ENCODE data around the gene VCAM1. TPM values are rescaled to one million over a fixed set of nuclear protein-coding genes. Genes with fewer than 3 reads are reported as not detected.

Gene VCAM1
- total and polyA plus RNA-seq, 2 experiments from 2014 or later, result not detected

DNA sequence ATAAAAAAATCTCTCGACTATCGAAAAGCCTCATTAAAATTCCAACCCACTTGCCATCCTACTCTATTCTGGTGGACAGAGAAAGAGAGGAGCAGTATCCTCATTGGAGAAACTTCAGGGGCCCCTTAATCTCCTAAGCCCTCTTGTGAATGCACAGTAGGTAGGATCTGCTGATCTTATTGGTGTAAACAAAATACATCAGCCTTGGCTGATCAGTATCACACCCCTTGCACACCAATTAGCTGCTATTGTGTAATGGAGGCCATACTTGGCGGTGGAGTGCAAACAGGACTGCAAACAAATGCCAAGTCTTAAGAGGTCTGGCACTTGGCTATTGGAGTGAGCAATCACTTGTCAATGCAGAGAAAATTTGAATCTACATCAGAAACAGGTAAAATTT lies 15.7 kb downstream of the VCAM1 start:
- Mint-ChIP-seq H3K27me3 (ENCODE audit: insufficient read depth, low read depth, poor library complexity) (no peaks in the 10 kb centered on the region), H3K4me3 (no peak overlapping the region), H3K27ac (no peak overlapping the region), H3K4me1 (no peaks in the 10 kb centered on the region; the same call in 2 of the 3 replicates), H3K36me3 (ENCODE audit: low read depth) (no peaks in the 10 kb centered on the region), H3K9me3 (no peaks in the 10 kb centered on the region)
- H2AFZ ChIP-seq, result no peak overlapping the region
- no peak for TF ChIP-seq EZH2phosphoT487 (IDR thresholded peaks at IDR 0.05; ENCODE audit: unreplicated experiment)
- TF ChIP-seq NANOG (IDR thresholded peaks at IDR 0.05; ENCODE audit: borderline replicate concordance), result no peak
- no peak for TF ChIP-seq POLR2AphosphoS5 (IDR thresholded peaks at IDR 0.05; ENCODE audit: low read depth)
- TF ChIP-seq, protein P1, sequence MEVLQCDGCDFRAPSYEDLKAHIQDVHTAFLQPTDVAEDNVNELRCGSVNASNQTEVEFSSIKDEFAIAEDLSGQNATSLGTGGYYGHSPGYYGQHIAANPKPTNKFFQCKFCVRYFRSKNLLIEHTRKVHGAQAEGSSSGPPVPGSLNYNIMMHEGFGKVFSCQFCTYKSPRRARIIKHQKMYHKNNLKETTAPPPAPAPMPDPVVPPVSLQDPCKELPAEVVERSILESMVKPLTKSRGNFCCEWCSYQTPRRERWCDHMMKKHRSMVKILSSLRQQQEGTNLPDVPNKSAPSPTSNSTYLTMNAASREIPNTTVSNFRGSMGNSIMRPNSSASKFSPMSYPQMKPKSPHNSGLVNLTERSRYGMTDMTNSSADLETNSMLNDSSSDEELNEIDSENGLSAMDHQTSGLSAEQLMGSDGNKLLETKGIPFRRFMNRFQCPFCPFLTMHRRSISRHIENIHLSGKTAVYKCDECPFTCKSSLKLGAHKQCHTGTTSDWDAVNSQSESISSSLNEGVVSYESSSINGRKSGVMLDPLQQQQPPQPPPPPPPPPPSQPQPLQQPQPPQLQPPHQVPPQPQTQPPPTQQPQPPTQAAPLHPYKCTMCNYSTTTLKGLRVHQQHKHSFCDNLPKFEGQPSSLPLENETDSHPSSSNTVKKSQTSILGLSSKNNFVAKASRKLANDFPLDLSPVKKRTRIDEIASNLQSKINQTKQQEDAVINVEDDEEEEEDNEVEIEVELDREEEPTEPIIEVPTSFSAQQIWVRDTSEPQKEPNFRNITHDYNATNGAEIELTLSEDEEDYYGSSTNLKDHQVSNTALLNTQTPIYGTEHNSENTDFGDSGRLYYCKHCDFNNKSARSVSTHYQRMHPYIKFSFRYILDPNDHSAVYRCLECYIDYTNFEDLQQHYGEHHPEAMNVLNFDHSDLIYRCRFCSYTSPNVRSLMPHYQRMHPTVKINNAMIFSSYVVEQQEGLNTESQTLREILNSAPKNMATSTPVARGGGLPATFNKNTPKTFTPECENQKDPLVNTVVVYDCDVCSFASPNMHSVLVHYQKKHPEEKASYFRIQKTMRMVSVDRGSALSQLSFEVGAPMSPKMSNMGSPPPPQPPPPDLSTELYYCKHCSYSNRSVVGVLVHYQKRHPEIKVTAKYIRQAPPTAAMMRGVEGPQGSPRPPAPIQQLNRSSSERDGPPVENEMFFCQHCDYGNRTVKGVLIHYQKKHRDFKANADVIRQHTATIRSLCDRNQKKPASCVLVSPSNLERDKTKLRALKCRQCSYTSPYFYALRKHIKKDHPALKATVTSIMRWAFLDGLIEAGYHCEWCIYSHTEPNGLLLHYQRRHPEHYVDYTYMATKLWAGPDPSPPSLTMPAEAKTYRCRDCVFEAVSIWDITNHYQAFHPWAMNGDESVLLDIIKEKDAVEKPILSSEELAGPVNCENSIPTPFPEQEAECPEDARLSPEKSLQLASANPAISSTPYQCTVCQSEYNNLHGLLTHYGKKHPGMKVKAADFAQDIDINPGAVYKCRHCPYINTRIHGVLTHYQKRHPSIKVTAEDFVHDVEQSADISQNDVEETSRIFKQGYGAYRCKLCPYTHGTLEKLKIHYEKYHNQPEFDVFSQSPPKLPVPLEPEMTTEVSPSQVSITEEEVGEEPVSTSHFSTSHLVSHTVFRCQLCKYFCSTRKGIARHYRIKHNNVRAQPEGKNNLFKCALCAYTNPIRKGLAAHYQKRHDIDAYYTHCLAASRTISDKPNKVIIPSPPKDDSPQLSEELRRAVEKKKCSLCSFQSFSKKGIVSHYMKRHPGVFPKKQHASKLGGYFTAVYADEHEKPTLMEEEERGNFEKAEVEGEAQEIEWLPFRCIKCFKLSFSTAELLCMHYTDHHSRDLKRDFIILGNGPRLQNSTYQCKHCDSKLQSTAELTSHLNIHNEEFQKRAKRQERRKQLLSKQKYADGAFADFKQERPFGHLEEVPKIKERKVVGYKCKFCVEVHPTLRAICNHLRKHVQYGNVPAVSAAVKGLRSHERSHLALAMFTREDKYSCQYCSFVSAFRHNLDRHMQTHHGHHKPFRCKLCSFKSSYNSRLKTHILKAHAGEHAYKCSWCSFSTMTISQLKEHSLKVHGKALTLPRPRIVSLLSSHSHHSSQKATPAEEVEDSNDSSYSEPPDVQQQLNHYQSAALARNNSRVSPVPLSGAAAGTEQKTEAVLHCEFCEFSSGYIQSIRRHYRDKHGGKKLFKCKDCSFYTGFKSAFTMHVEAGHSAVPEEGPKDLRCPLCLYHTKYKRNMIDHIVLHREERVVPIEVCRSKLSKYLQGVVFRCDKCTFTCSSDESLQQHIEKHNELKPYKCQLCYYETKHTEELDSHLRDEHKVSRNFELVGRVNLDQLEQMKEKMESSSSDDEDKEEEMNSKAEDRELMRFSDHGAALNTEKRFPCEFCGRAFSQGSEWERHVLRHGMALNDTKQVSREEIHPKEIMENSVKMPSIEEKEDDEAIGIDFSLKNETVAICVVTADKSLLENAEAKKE (CRISPR knock-in tag; IDR thresholded peaks at IDR 0.05), result no peak
- TF ChIP-seq ZNF114 (CRISPR knock-in tag; IDR thresholded peaks at IDR 0.05), result no peak
- no peak overlapping the region for H3K4me2 ChIP-seq
- no peak for DNase-seq (ENCODE audit: low spot score)
- H4K20me1 ChIP-seq (replicated peaks; ENCODE audit: insufficient read depth), result no peaks in the 10 kb centered on the region
- H3K79me2 ChIP-seq (replicated peaks; ENCODE audit: insufficient read depth), result no peaks in the 10 kb centered on the region
- no peaks in the 10 kb centered on the region for H3K4me1 ChIP-seq (ENCODE audit: insufficient read depth)
- H3K27me3 ChIP-seq (ENCODE audit: insufficient read depth), result no peaks in the 10 kb centered on the region
- 0 out of 2 replicates have a peak, but pooled peaks cover 2% of the 10 kb centered on the region for H3K9me2 ChIP-seq (ENCODE audit: insufficient read depth)
- H3F3A ChIP-seq (replicated peaks; ENCODE audit: low read depth), result no peaks in the 10 kb centered on the region
- no peak for ATAC-seq
- no peak overlapping the region for H3K27ac ChIP-seq (ENCODE audit: low read depth)
- H3K4me3 ChIP-seq, result no peak overlapping the region
- no peaks in the 10 kb centered on the region for H3K36me3 ChIP-seq (ENCODE audit: insufficient read depth)

DNA sequence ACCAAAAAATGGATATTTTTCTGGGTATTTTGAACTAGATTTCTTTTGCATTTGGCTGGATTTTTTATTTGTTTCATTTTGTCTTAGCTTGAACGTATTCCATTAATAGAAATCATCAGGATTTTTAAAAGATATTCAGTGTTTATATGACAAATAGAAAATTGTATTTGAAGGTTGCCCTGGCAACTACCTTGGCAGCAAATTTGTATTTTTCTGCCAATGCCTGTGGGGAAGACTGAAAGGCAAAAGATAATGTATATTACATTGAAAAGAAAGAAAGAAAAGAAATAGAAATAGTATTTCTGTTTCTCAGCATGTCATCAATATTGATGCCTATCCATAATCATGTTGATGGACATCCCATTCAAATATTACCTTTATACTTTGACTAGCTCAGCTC lies 16.8 kb downstream of the VCAM1 start:
- Histone ChIP-seq H2AFZ (no peak overlapping the region), H3K9me2 (ENCODE audit: insufficient read depth) (0 out of 2 replicates have a peak, but pooled peaks cover 2% of the 10 kb centered on the region), H3K4me1 (ENCODE audit: insufficient read depth) (no peaks in the 10 kb centered on the region), H3K79me2 (replicated peaks; ENCODE audit: insufficient read depth) (no peaks in the 10 kb centered on the region), H3F3A (replicated peaks; ENCODE audit: low read depth) (no peaks in the 10 kb centered on the region), H3K36me3 (ENCODE audit: insufficient read depth) (no peaks in the 10 kb centered on the region), H3K27ac (ENCODE audit: low read depth) (no peak overlapping the region), H3K4me2 (no peak overlapping the region), H3K27me3 (ENCODE audit: insufficient read depth) (no peaks in the 10 kb centered on the region), H4K20me1 (replicated peaks; ENCODE audit: insufficient read depth) (no peaks in the 10 kb centered on the region), H3K4me3 (no peak overlapping the region)
- H3K4me1 Mint-ChIP-seq, result no peaks in the 10 kb centered on the region; the same call in 2 of the 3 replicates
- no peak for DNase-seq (ENCODE audit: low spot score)
- no peaks in the 10 kb centered on the region for H3K36me3 Mint-ChIP-seq (ENCODE audit: low read depth)
- no peak for ATAC-seq
- H3K27ac Mint-ChIP-seq, result no peak overlapping the region
- no peaks in the 10 kb centered on the region for H3K9me3 Mint-ChIP-seq
- no peak overlapping the region for H3K4me3 Mint-ChIP-seq
- H3K27me3 Mint-ChIP-seq (ENCODE audit: insufficient read depth, low read depth, poor library complexity), result no peaks in the 10 kb centered on the region
- TF ChIP-seq JUNB (IDR thresholded peaks at IDR 0.05; ENCODE audit: unreplicated experiment) (no peak), STAT1 (IDR thresholded peaks at IDR 0.05; ENCODE audit: unreplicated experiment) (no peak)
- TF ChIP-seq, protein P2, sequence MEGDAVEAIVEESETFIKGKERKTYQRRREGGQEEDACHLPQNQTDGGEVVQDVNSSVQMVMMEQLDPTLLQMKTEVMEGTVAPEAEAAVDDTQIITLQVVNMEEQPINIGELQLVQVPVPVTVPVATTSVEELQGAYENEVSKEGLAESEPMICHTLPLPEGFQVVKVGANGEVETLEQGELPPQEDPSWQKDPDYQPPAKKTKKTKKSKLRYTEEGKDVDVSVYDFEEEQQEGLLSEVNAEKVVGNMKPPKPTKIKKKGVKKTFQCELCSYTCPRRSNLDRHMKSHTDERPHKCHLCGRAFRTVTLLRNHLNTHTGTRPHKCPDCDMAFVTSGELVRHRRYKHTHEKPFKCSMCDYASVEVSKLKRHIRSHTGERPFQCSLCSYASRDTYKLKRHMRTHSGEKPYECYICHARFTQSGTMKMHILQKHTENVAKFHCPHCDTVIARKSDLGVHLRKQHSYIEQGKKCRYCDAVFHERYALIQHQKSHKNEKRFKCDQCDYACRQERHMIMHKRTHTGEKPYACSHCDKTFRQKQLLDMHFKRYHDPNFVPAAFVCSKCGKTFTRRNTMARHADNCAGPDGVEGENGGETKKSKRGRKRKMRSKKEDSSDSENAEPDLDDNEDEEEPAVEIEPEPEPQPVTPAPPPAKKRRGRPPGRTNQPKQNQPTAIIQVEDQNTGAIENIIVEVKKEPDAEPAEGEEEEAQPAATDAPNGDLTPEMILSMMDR (conservative IDR thresholded peaks at IDR 0.05; ENCODE audit: low read depth in 2 of 2), result no peak
- TF ChIP-seq, protein P3, sequence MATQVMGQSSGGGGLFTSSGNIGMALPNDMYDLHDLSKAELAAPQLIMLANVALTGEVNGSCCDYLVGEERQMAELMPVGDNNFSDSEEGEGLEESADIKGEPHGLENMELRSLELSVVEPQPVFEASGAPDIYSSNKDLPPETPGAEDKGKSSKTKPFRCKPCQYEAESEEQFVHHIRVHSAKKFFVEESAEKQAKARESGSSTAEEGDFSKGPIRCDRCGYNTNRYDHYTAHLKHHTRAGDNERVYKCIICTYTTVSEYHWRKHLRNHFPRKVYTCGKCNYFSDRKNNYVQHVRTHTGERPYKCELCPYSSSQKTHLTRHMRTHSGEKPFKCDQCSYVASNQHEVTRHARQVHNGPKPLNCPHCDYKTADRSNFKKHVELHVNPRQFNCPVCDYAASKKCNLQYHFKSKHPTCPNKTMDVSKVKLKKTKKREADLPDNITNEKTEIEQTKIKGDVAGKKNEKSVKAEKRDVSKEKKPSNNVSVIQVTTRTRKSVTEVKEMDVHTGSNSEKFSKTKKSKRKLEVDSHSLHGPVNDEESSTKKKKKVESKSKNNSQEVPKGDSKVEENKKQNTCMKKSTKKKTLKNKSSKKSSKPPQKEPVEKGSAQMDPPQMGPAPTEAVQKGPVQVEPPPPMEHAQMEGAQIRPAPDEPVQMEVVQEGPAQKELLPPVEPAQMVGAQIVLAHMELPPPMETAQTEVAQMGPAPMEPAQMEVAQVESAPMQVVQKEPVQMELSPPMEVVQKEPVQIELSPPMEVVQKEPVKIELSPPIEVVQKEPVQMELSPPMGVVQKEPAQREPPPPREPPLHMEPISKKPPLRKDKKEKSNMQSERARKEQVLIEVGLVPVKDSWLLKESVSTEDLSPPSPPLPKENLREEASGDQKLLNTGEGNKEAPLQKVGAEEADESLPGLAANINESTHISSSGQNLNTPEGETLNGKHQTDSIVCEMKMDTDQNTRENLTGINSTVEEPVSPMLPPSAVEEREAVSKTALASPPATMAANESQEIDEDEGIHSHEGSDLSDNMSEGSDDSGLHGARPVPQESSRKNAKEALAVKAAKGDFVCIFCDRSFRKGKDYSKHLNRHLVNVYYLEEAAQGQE (IDR thresholded peaks at IDR 0.05; ENCODE audit: unreplicated experiment), result no peak
